Liver (tissue), 9 donors: ENCODE data around the gene HOXA4. TPM values are rescaled to one million over a fixed set of nuclear protein-coding genes. Genes with fewer than 3 reads are reported as not detected.

Experiments used
- DNase-seq: peaks from one replicate; pipeline ENCODE4 v3.0.0-alpha.2; 2017; ENCODE audit warnings: low spot score
- H3K27ac ChIP-seq, 2 donors: one replicate each; pipeline ENCODE4 v1.7.0; 2013; ENCODE audit warnings: inconsistent platforms in 2 of 2, low read length in 2 of 2, control low read depth in 1 of 2, low read depth in 1 of 2, mild to moderate bottlenecking in 1 of 2
- H3K27me3 ChIP-seq, 4 donors: one replicate each; pipeline versions ENCODE4 v1.6.1 to v1.7.0; 2013; ENCODE audit warnings: low read length in 3 of 4, inconsistent platforms in 1 of 4, mild to moderate bottlenecking in 1 of 4, moderate library complexity in 1 of 4; ENCODE audit not compliant: control insufficient read depth in 4 of 4, insufficient read depth in 4 of 4
- H3K36me3 ChIP-seq, 4 donors: one replicate each; pipeline versions ENCODE4 v1.6.1 to v1.7.0; 2013; ENCODE audit warnings: low read length in 3 of 4, mild to moderate bottlenecking in 3 of 4, low read depth in 1 of 4, moderate library complexity in 1 of 4; ENCODE audit not compliant: control insufficient read depth in 4 of 4, insufficient read depth in 3 of 4
- H3K4me1 ChIP-seq, 4 donors: one replicate each; pipeline versions ENCODE4 v1.6.1 to v1.7.0; 2013; ENCODE audit warnings: low read length in 3 of 4, mild to moderate bottlenecking in 3 of 4, moderate library complexity in 1 of 4; ENCODE audit not compliant: control insufficient read depth in 4 of 4, insufficient read depth in 4 of 4
- H3K4me3 ChIP-seq, 3 donors: one replicate each; pipeline versions ENCODE4 v1.6.1 to v1.7.0; 2013; ENCODE audit warnings: low read length in 3 of 3, control low read depth in 1 of 3, low read depth in 1 of 3, mild to moderate bottlenecking in 1 of 3
- H3K9ac ChIP-seq, 2 donors: one replicate each; pipeline ENCODE4 v1.7.0; 2013; ENCODE audit warnings: low read length in 2 of 2, mild to moderate bottlenecking in 2 of 2, moderate library complexity in 2 of 2, control low read depth in 1 of 2, low read depth in 1 of 2
- H3K9me3 ChIP-seq, 4 donors: one replicate each; pipeline versions ENCODE4 v1.6.1 to v1.7.0; 2013; ENCODE audit warnings: low read length in 3 of 4; ENCODE audit not compliant: control insufficient read depth in 4 of 4
- EGR1 ChIP-seq, 2 donors: IDR thresholded peaks; 2 replicates each; pipeline ENCODE4 v1.6.1; 2016 to 2018; ENCODE audit warnings: antibody characterized with exemption in 2 of 2, low read depth in 2 of 2
- FOXA1 ChIP-seq: IDR thresholded peaks from 2 replicates; pipeline ENCODE4 v1.6.1; 2016; ENCODE audit warnings: antibody characterized with exemption
- FOXA2 ChIP-seq: IDR thresholded peaks from 2 replicates; pipeline ENCODE4 v1.6.1; 2016; ENCODE audit warnings: antibody characterized with exemption
- GABPA ChIP-seq, 2 donors: IDR thresholded peaks in 1 of 2; conservative IDR thresholded peaks in 1 of 2; 2 replicates each; pipeline ENCODE4 v1.6.1; 2016; ENCODE audit warnings: antibody characterized with exemption in 2 of 2, mild to moderate bottlenecking in 1 of 2, moderate library complexity in 1 of 2
- HNF4A ChIP-seq, 2 donors: conservative IDR thresholded peaks; 2 replicates each; pipeline ENCODE4 v1.6.1; 2016; ENCODE audit warnings: antibody characterized with exemption in 2 of 2, mild to moderate bottlenecking in 2 of 2
- HNF4G ChIP-seq: IDR thresholded peaks from 2 replicates; pipeline ENCODE4 v1.6.1; 2016; ENCODE audit warnings: antibody characterized with exemption
- JUND ChIP-seq, 2 donors: IDR thresholded peaks; 2 replicates each; pipeline ENCODE4 v1.6.1; 2016; ENCODE audit warnings: antibody characterized with exemption in 2 of 2
- NR2F2 ChIP-seq: IDR thresholded peaks from 2 replicates; pipeline ENCODE4 v1.6.1; 2016; ENCODE audit warnings: antibody characterized with exemption
- RAD21 ChIP-seq, 2 donors: IDR thresholded peaks; 2 replicates each; pipeline ENCODE4 v1.6.1; 2016; ENCODE audit warnings: antibody characterized with exemption in 2 of 2, mild to moderate bottlenecking in 2 of 2
- RXRA ChIP-seq, 2 donors: IDR thresholded peaks; 2 replicates each; pipeline ENCODE4 v1.6.1; 2017 to 2018; ENCODE audit warnings: antibody characterized with exemption in 2 of 2, mild to moderate bottlenecking in 1 of 2
- SP1 ChIP-seq: IDR thresholded peaks from 2 replicates; pipeline ENCODE4 v1.6.1; 2018; ENCODE audit warnings: antibody characterized with exemption, mild to moderate bottlenecking
- TAF1 ChIP-seq: conservative IDR thresholded peaks from 2 replicates; pipeline ENCODE4 v1.6.1; 2016; ENCODE audit warnings: antibody characterized with exemption, mild to moderate bottlenecking
- YY1 ChIP-seq: IDR thresholded peaks from 2 replicates; pipeline ENCODE4 v1.6.1; 2016; ENCODE audit warnings: antibody characterized with exemption, mild to moderate bottlenecking
- WGBS: extraction: QIAGEN DNeasy Blood & Tissue Kit; methylation state at CpG from one replicate; pipeline ENCODE4 v1.1.7; 2013; 5-methylcytosine and 5-hydroxymethylcytosine counted together
- polyA plus RNA-seq, 2 donors: library from polyadenylated mRNA; stranded (reverse) in 1 of 2; unstranded in 1 of 2; fragments of 200-250 nt in 1 of 2; fragments of >200 nt in 1 of 2; fragmentation: Nextera tagmentation in 1 of 2; extraction: Ambion mirVana in 1 of 2; gene quantifications; one replicate each; pipeline versions ENCODE4 v1.2.1 to v1.2.3, GENCODE V29; 2013 to 2015
- total RNA-seq, 2 donors: library from RNA; depleted of rRNA; stranded (reverse); fragments of >200 nt; gene quantifications; one replicate each; pipeline ENCODE4 v1.2.3, GENCODE V29; 2014
- TF ChIP-seq, protein P1 (sequence below): fragments of 150-350 bp; IDR thresholded peaks from 2 replicates; pipeline ENCODE4 v1.5.1; 2017; ENCODE audit warnings: improper control_type of control experiment, low read depth, low read length; ENCODE audit not compliant: missing input control
- TF ChIP-seq, protein P2 (sequence below): IDR thresholded peaks from 2 replicates; pipeline ENCODE4 v1.6.1; 2016; ENCODE audit warnings: antibody characterized with exemption
- TF ChIP-seq, protein P3 (sequence below): IDR thresholded peaks from 2 replicates; pipeline ENCODE4 v1.6.1; 2016; ENCODE audit warnings: antibody characterized with exemption
- TF ChIP-seq, protein P4 (sequence below): IDR thresholded peaks from 2 replicates; pipeline ENCODE4 v1.6.1; 2016; ENCODE audit warnings: antibody characterized with exemption, mild to moderate bottlenecking
- TF ChIP-seq, protein P5 (sequence below): IDR thresholded peaks from 2 replicates; pipeline ENCODE4 v1.6.1; 2016; ENCODE audit warnings: antibody characterized with exemption
- donor health status: healthy.
- donor health status: healthy.
- donor health status: healthy.
- donor health status: healthy.
- donor health status: healthy.

Gene HOXA4
- total and polyA plus RNA-seq, 4 donors, result 0.17 to 1.1 (median 0.30) TPM

DNA sequence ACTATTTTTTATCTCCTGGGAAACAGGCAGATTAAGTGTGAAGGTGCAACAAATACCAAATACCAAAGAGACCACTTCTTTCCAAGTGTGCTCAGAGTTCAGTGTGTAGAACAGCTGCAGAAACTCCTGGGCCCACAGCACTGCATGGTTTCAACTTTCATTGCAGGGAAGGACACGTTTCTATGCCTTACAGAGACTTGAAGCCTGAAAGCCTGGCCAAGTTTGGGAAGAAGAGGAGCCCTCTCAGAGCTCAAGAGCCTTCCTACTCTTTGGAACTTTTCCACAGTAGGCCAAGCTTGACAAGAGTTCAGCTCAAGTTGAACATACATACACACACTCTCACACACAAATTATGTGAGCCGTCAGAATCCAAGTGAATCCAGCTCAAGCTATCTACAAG, 2.5 kb downstream of the HOXA4 start:
- H3K4me1 ChIP-seq, result peaks cover 0 to 11% (median 2%) of the 10 kb centered on the region in 4 donors
- DNase-seq, result no peak
- H3K27ac ChIP-seq, result no peak overlapping the region
- no peak overlapping the region for H3K9ac ChIP-seq
- WGBS, result 21% methylated on average over 2 of the region's 2 CpGs
- TF ChIP-seq TAF1 (no peak), EGR1 (IDR thresholded peaks at IDR 0.05; ENCODE audit: low read depth in 2 of 2) (no peak), JUND (IDR thresholded peaks at IDR 0.05) (no peak), RAD21 (IDR thresholded peaks at IDR 0.05) (no peak), FOXA2 (no peak), NR2F2 (no peak), HNF4A (conservative IDR thresholded peaks at IDR 0.05) (no peak), YY1 (no peak), SP1 (no peak), GABPA (IDR thresholded peaks at IDR 0.05 in 1 of 2, conservative IDR thresholded peaks at IDR 0.05 in 1 of 2) (no peak), HNF4G (no peak), FOXA1 (no peak), RXRA (IDR thresholded peaks at IDR 0.05) (no peak)
- TF ChIP-seq, protein P1, sequence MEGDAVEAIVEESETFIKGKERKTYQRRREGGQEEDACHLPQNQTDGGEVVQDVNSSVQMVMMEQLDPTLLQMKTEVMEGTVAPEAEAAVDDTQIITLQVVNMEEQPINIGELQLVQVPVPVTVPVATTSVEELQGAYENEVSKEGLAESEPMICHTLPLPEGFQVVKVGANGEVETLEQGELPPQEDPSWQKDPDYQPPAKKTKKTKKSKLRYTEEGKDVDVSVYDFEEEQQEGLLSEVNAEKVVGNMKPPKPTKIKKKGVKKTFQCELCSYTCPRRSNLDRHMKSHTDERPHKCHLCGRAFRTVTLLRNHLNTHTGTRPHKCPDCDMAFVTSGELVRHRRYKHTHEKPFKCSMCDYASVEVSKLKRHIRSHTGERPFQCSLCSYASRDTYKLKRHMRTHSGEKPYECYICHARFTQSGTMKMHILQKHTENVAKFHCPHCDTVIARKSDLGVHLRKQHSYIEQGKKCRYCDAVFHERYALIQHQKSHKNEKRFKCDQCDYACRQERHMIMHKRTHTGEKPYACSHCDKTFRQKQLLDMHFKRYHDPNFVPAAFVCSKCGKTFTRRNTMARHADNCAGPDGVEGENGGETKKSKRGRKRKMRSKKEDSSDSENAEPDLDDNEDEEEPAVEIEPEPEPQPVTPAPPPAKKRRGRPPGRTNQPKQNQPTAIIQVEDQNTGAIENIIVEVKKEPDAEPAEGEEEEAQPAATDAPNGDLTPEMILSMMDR, result no peak
- TF ChIP-seq, protein P2, sequence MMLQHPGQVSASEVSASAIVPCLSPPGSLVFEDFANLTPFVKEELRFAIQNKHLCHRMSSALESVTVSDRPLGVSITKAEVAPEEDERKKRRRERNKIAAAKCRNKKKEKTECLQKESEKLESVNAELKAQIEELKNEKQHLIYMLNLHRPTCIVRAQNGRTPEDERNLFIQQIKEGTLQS, result no peak
- TF ChIP-seq, protein P3, sequence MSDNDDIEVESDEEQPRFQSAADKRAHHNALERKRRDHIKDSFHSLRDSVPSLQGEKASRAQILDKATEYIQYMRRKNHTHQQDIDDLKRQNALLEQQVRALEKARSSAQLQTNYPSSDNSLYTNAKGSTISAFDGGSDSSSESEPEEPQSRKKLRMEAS, result no peak
- TF ChIP-seq, protein P4, sequence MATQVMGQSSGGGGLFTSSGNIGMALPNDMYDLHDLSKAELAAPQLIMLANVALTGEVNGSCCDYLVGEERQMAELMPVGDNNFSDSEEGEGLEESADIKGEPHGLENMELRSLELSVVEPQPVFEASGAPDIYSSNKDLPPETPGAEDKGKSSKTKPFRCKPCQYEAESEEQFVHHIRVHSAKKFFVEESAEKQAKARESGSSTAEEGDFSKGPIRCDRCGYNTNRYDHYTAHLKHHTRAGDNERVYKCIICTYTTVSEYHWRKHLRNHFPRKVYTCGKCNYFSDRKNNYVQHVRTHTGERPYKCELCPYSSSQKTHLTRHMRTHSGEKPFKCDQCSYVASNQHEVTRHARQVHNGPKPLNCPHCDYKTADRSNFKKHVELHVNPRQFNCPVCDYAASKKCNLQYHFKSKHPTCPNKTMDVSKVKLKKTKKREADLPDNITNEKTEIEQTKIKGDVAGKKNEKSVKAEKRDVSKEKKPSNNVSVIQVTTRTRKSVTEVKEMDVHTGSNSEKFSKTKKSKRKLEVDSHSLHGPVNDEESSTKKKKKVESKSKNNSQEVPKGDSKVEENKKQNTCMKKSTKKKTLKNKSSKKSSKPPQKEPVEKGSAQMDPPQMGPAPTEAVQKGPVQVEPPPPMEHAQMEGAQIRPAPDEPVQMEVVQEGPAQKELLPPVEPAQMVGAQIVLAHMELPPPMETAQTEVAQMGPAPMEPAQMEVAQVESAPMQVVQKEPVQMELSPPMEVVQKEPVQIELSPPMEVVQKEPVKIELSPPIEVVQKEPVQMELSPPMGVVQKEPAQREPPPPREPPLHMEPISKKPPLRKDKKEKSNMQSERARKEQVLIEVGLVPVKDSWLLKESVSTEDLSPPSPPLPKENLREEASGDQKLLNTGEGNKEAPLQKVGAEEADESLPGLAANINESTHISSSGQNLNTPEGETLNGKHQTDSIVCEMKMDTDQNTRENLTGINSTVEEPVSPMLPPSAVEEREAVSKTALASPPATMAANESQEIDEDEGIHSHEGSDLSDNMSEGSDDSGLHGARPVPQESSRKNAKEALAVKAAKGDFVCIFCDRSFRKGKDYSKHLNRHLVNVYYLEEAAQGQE, result no peak
- TF ChIP-seq, protein P5, sequence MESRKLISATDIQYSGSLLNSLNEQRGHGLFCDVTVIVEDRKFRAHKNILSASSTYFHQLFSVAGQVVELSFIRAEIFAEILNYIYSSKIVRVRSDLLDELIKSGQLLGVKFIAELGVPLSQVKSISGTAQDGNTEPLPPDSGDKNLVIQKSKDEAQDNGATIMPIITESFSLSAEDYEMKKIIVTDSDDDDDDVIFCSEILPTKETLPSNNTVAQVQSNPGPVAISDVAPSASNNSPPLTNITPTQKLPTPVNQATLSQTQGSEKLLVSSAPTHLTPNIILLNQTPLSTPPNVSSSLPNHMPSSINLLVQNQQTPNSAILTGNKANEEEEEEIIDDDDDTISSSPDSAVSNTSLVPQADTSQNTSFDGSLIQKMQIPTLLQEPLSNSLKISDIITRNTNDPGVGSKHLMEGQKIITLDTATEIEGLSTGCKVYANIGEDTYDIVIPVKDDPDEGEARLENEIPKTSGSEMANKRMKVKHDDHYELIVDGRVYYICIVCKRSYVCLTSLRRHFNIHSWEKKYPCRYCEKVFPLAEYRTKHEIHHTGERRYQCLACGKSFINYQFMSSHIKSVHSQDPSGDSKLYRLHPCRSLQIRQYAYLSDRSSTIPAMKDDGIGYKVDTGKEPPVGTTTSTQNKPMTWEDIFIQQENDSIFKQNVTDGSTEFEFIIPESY, result no peak
- no peak overlapping the region for H3K4me3 ChIP-seq
- peaks cover 0 to 4% (median under 1%) of the 10 kb centered on the region in 4 donors for H3K9me3 ChIP-seq
- H3K27me3 ChIP-seq, result peaks cover 0 to 23% (median 14%) of the 10 kb centered on the region in 4 donors
- no peaks in the 10 kb centered on the region for H3K36me3 ChIP-seq
